ENCODE data around the gene UBE2H.
A peak's percentile ranks its signal among the peaks of the same experiment; 100 is the strongest.
"Not testable (repeated sequence)": the region's sequence is repeated elsewhere in the genome, so short reads cannot be mapped to it uniquely, and the experiment has no call there.

Gene UBE2H

GRCh38 chr7:129841465-129841864 is 111.3 kb downstream of the UBE2H start:
- Mint-ChIP-seq H3K9me3 (no peaks in the 10 kb centered on the region), H3K27me3 (no peaks in the 10 kb centered on the region), H3K4me1 (peaks cover 47% of the 10 kb centered on the region), H3K4me3 (no peak overlapping the region), H3K27ac (no peak overlapping the region), H3K36me3 (ENCODE audit: low read depth) (peaks cover 2% of the 10 kb centered on the region)
- DNase-seq, result no peak
- ATAC-seq, result peak; percentile 34

DNA sequence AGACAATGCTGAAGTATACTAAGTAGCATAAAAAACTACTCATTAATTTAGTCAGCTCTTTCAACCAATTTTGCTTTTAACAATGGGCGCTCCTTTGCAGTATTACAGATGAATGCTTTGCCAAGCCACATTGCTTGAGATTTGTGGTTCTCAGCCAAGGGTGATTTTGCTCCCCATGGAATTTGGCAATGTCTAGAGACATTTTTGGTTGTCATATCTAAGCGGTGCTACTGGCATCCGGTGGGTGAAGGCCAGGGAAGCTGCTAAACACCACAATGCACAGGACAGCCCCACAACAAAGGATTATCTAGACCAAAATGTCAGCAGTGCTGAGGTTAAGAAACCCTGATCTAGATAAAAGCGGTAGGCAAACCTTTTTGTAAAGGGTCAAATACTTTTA is 112.0 kb downstream of the UBE2H start:
- H3K27me3 Mint-ChIP-seq, result no peaks in the 10 kb centered on the region
- no peak for DNase-seq
- H3K27ac Mint-ChIP-seq, result no peak overlapping the region
- H3K4me1 Mint-ChIP-seq, result peaks cover 43% of the 10 kb centered on the region
- peaks cover 2% of the 10 kb centered on the region for H3K36me3 Mint-ChIP-seq (ENCODE audit: low read depth)
- no peak overlapping the region for H3K4me3 Mint-ChIP-seq
- peak; percentile 57 for ATAC-seq
- H3K9me3 Mint-ChIP-seq, result no peaks in the 10 kb centered on the region

GRCh38 chr7:129836983-129837382 is 115.8 kb downstream of the UBE2H start:
- DNase-seq, result no peak
- Mint-ChIP-seq H3K36me3 (ENCODE audit: low read depth) (no peaks in the 10 kb centered on the region), H3K9me3 (no peaks in the 10 kb centered on the region), H3K4me3 (no peak overlapping the region), H3K27ac (peak overlapping the region; percentile 8), H3K27me3 (no peaks in the 10 kb centered on the region), H3K4me1 (peaks cover 17% of the 10 kb centered on the region)
- no peak for ATAC-seq

DNA sequence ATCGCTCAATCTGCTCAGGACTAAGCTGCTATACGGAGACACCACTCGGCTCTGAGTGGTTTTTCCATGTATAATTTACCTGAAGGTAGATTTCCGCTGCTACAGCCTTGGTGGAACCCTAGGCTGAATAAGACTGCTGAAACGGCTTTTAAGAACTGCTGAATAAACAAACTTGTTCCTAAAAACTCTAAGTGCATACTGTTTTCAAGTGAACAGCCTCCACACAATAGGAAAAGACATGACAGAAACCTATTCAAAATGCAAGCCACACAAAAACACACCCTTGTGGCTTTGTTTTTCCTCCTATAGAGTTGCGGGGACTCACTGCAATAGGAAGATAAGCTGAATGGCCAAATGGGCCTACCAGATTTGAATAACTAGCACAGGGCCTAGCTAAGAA is 117.2 kb downstream of the UBE2H start:
- ATAC-seq (no peak), DNase-seq (no peak)
- Mint-ChIP-seq H3K27ac (no peak overlapping the region), H3K36me3 (ENCODE audit: low read depth) (no peaks in the 10 kb centered on the region), H3K27me3 (no peaks in the 10 kb centered on the region), H3K4me3 (no peak overlapping the region), H3K4me1 (peaks cover 3% of the 10 kb centered on the region), H3K9me3 (no peaks in the 10 kb centered on the region)

GRCh38 chr7:129833353-129833752 is 119.4 kb downstream of the UBE2H start:
- H3K9me3 Mint-ChIP-seq; ATAC-seq; H3K27me3 Mint-ChIP-seq; H3K27ac Mint-ChIP-seq; DNase-seq; H3K36me3 Mint-ChIP-seq (ENCODE audit: low read depth); H3K4me3 Mint-ChIP-seq: not testable (repeated sequence)
- H3K4me1 Mint-ChIP-seq, result peaks cover 14% of the 10 kb centered on the region

DNA sequence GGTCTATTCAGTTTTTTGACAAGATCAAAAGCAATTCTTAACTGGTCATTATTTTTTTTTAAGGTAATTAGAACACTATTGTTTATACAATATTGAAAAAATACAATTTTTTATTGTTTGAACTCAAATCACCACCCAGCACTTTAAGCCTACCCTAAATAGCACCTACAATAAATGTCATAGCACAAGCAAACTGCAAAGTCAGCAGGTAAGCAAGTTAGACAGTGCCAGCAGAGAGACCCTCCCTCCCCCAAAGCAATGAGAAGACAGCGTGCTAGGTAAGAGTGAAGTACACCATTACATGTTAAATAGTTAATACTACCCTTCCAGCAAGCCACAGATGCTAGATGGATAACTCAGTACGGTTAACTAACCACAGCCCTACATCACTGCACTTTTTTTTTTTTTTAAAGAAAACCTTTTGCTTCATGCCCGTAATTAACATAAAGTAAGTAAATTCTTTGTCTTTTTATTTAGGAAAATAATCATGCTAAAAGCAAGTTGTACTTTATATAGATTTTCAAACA is 120.0 kb downstream of the UBE2H start:
- Mint-ChIP-seq H3K4me1 (peaks cover 14% of the 10 kb centered on the region), H3K9me3 (no peaks in the 10 kb centered on the region), H3K36me3 (ENCODE audit: low read depth) (no peaks in the 10 kb centered on the region), H3K27ac (no peak overlapping the region), H3K27me3 (no peaks in the 10 kb centered on the region), H3K4me3 (no peak overlapping the region)
- ATAC-seq (no peak), DNase-seq (no peak)

DNA sequence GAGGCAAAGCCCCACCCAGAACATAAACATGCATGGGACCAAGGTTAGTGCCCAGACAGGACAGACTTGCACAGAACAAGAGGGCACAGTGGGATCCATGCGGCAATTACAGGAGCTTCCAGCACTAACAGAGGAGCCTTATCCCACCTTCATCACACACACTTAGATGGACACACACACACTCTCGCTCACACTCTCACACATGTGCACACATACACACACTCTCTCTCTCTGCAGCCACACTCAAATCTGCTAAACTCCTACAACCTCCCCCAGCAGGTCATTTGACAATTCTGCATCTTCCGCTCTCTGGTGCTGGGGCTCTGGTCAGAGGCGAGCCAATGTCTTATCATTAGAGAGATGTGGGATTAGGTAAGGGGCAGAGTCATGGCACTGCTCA is 120.5 kb downstream of the UBE2H start:
- Mint-ChIP-seq H3K36me3 (ENCODE audit: low read depth) (no peaks in the 10 kb centered on the region), H3K9me3 (no peaks in the 10 kb centered on the region), H3K27me3 (no peaks in the 10 kb centered on the region), H3K27ac (no peak overlapping the region), H3K4me1 (peaks cover 14% of the 10 kb centered on the region), H3K4me3 (no peak overlapping the region)
- DNase-seq (no peak), ATAC-seq (no peak)

DNA sequence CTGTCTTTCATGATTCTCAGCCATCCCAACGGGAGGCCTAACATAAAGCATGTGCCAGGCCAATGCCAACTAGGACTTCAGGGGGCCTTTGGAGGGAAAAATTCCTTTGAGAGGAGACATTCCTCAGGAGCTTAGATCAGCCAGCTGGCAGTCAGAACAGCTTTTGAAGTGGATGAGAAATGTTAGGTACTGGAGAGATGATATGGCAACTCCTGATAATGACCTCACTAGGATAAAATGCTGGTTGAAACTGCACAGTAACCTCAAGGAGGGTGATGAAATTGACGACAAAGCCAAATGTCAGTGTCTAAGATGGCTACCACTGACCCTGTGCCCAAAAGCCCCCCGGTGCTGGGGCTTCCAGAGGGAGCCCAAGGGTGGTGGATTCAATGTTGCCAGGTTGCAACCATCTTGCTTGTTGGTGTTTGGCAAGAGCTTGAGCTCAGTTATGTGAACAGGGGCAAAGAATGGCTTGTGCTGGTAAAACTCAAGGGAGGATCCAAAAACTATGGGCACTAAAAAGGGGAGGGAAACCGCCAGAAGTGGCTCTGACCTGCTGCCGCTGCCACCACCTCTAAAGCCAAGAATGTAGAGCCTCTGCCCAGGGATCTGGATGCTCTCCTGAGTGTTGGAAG is 121.2 kb downstream of the UBE2H start:
- H3K27me3 Mint-ChIP-seq, result no peaks in the 10 kb centered on the region
- no peak overlapping the region for H3K4me3 Mint-ChIP-seq
- H3K36me3 Mint-ChIP-seq (ENCODE audit: low read depth), result no peaks in the 10 kb centered on the region
- peaks cover 14% of the 10 kb centered on the region for H3K4me1 Mint-ChIP-seq
- ATAC-seq (no peak), DNase-seq (no peak)
- no peaks in the 10 kb centered on the region for H3K9me3 Mint-ChIP-seq
- no peak overlapping the region for H3K27ac Mint-ChIP-seq

DNA sequence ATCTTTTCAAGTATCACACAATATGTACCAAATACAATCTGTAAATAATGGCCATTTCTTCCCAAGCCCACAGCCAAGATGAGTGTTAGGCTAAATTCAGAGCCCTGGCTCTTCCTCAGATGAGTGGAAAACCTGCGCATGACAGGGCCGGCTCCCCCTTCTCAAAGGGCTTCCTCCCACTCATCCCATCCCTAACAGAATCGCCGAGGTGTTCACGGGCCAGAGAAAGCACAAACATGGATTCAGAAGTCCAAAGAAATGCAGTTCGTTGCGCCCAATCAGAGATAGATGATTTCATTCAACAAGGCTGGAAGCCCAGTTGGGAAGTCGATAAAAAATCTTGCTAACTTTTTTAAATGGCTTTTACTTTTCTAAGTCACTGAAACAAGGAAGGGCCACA is 121.8 kb downstream of the UBE2H start:
- Mint-ChIP-seq H3K4me3 (no peak overlapping the region), H3K9me3 (no peaks in the 10 kb centered on the region), H3K4me1 (peaks cover 14% of the 10 kb centered on the region), H3K27me3 (no peaks in the 10 kb centered on the region), H3K27ac (no peak overlapping the region), H3K36me3 (ENCODE audit: low read depth) (no peaks in the 10 kb centered on the region)
- DNase-seq (no peak), ATAC-seq (no peak)

DNA sequence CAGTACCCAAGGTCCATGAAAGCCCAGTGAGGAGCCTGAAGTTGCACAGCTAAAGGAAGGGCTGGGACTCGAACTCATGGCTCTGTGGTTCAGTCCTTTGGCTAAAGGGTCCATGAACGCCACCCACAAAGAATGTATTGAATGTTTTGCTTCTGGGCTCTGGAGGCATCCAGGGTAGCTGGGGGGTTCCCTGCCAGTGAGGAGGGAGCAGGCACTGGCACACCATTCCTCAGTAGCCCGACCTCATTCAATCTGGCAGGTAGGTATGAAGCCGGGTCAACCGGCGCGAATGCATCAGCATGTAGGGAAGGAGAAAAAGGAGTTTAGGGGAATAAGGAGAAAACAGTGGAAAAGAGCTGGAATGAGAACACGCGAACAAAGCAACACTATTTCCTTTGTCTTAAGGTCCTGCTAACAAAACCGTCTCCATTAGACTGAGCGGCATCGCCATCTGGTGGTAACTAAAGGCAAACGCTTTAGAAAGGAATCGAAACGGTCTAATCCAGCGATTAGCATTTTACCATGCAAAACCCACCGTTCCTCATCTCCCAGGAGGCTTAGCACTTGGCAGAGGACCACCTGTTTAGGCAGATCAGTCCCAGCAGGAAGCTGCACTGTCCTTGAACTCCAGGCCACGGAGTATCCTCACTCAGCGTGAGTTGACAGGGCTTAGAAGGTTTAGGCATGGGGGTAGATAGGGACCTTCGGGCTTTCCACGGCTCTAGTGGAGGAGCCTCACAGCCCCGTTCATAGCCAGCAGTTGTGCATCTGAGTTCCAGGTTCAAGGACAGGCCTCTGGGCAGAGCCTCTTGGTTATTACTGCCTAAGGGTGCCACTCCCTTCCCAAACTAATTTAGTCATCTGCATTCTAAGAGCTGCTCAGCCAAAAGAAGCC is 122.8 kb downstream of the UBE2H start:
- Mint-ChIP-seq H3K27me3 (no peaks in the 10 kb centered on the region), H3K27ac (peak overlapping the region; percentile 27), H3K9me3 (no peaks in the 10 kb centered on the region), H3K36me3 (ENCODE audit: low read depth) (no peaks in the 10 kb centered on the region), H3K4me1 (peaks cover 16% of the 10 kb centered on the region), H3K4me3 (peak overlapping the region; percentile 56)
- DNase-seq (peak; percentile 65), ATAC-seq (no peak)

- no peak overlapping the region for H3K27ac Mint-ChIP-seq
- H3K9me3 Mint-ChIP-seq, result no peaks in the 10 kb centered on the region
- H3K4me3 Mint-ChIP-seq, result no peak overlapping the region
- peaks cover 18% of the 10 kb centered on the region for H3K4me1 Mint-ChIP-seq
- DNase-seq (peak; percentile 19), ATAC-seq (peak; percentile 53)
- no peaks in the 10 kb centered on the region for H3K27me3 Mint-ChIP-seq
- no peaks in the 10 kb centered on the region for H3K36me3 Mint-ChIP-seq (ENCODE audit: low read depth)
These were observed 123.6 kb downstream of the UBE2H start for GRCh38 chr7:129828989-129829736.

DNA sequence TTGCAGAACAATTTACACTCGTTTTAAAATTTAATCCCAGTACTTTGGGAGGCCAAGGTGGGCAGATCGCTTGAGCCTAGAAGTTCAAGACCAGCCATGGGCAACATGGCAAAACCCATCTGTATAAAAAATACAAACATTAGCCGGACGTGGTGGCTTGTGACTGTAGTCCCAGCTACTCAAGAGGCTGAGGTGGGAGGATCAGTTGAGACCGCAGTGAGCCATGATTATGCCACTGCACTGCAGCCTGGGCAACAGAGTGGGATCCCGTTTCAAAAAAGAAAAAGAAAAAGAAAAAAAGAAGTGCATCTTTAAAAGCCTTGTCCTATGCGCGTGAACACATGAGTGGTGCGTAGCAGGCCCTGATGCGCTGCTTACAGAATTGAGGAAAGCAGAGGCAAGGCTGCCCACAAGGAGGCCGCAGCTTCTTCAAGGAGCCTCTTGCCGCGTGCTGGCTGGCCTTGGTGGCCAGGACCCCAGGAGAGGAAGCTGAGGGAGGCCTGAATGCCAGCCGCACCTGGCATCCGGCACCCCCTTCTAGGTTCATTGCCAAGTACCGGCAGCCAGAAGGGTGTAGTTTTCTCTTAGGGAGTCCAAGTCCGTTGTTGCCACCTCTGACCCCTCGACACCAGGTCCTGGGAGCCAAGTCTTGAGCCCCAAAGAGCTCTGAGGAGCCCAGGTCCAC is 124.5 kb downstream of the UBE2H start:
- H3K27ac Mint-ChIP-seq, result no peak overlapping the region
- H3K4me1 Mint-ChIP-seq, result peaks cover 18% of the 10 kb centered on the region
- H3K4me3 Mint-ChIP-seq, result no peak overlapping the region
- DNase-seq, result no peak
- ATAC-seq, result no peak
- H3K27me3 Mint-ChIP-seq, result no peaks in the 10 kb centered on the region
- H3K9me3 Mint-ChIP-seq, result no peaks in the 10 kb centered on the region
- H3K36me3 Mint-ChIP-seq (ENCODE audit: low read depth), result no peaks in the 10 kb centered on the region

- Mint-ChIP-seq H3K4me1 (peaks cover 18% of the 10 kb centered on the region), H3K27me3 (no peaks in the 10 kb centered on the region), H3K9me3 (no peaks in the 10 kb centered on the region), H3K27ac (no peak overlapping the region), H3K4me3 (no peak overlapping the region), H3K36me3 (ENCODE audit: low read depth) (no peaks in the 10 kb centered on the region)
- no peak for DNase-seq
- ATAC-seq, result no peak
These were observed 125.2 kb downstream of the UBE2H start for GRCh38 chr7:129827467-129827990.

GRCh38 chr7:129826895-129827294 is 125.9 kb downstream of the UBE2H start:
- not testable (repeated sequence) for DNase-seq; H3K36me3 Mint-ChIP-seq (ENCODE audit: low read depth); H3K4me3 Mint-ChIP-seq; ATAC-seq; H3K27me3 Mint-ChIP-seq; H3K27ac Mint-ChIP-seq; H3K9me3 Mint-ChIP-seq
- peaks cover 18% of the 10 kb centered on the region for H3K4me1 Mint-ChIP-seq

All from activated naive CD8-positive, alpha-beta T cell treated with anti-CD3 and anti-CD28 coated beads, Interleukin-2, amount 50 U/mL, for 24 hours (primary cell).